Common myeloid progenitor, CD34-positive (primary cell): Measurements from ENCODE around the gene FOXRED2.
"Not testable (repeated sequence)": the region's sequence is repeated elsewhere in the genome, so short reads cannot be mapped to it uniquely, and the experiment has no call there.

ENCODE experiments used
- CTCF ChIA-PET: fragments of 350-600 bp; sonication (Branson Sonifier 250); formaldehyde crosslinking; loops from one replicate; lab custom pipeline; 2021; ENCODE audit warnings: antibody characterized with exemption; lab: Charles Lee
- POLR2A ChIA-PET: fragments of 350-600 bp; sonication (Branson Sonifier 250); formaldehyde crosslinking; loops from one replicate; lab custom pipeline; 2021; ENCODE audit warnings: antibody characterized with exemption; lab: Charles Lee
- DNase-seq, 3 donors: peaks; one replicate each; pipeline versions ENCODE4 v3.0.0 to v3.0.0-alpha.2; 2013
- H3K27ac ChIP-seq, 2 experiments: 1 replicate in 1 of 2; 2 replicates in 1 of 2; pipeline ENCODE4 v1.7.0; 2013; ENCODE audit warnings: inconsistent platforms in 2 of 2, low read length in 2 of 2, mild to moderate bottlenecking in 2 of 2, low read depth in 1 of 2, moderate library complexity in 1 of 2; ENCODE audit not compliant: severe bottlenecking in 2 of 2, insufficient read depth in 1 of 2, poor library complexity in 1 of 2
- H3K27me3 ChIP-seq, 5 experiments: replicated peaks in 2 of 5; 1 replicate in 3 of 5; 2 replicates in 2 of 5; pipeline versions ENCODE4 v1.6.1 to v1.7.0; 2013; ENCODE audit warnings: low read length in 4 of 5, mild to moderate bottlenecking in 2 of 5, moderate library complexity in 2 of 5, inconsistent platforms in 1 of 5; ENCODE audit not compliant: insufficient read depth in 5 of 5, control insufficient read depth in 4 of 5
- H3K36me3 ChIP-seq, 4 experiments: 1 replicate in 2 of 4; 2 replicates in 2 of 4; pipeline versions ENCODE4 v1.6.1 to v1.7.0; 2013; ENCODE audit warnings: low read length in 3 of 4, control low read depth in 1 of 4, mild to moderate bottlenecking in 1 of 4; ENCODE audit not compliant: control insufficient read depth in 4 of 4, insufficient read depth in 4 of 4
- H3K4me1 ChIP-seq, 4 experiments: 1 replicate in 3 of 4; 2 replicates in 1 of 4; pipeline versions ENCODE4 v1.6.1 to v1.7.1; 2013; ENCODE audit warnings: low read length in 3 of 4, mild to moderate bottlenecking in 3 of 4, control low read depth in 1 of 4, inconsistent platforms in 1 of 4, moderate library complexity in 1 of 4; ENCODE audit not compliant: control insufficient read depth in 4 of 4, insufficient read depth in 4 of 4; ENCODE audit errors: control extremely low read depth in 1 of 4
- H3K4me3 ChIP-seq, 7 experiments: 1 replicate in 4 of 7; 2 replicates in 3 of 7; pipeline versions ENCODE4 v1.5.1 to v1.7.0; 2013; ENCODE audit warnings: mild to moderate bottlenecking in 7 of 7, low read length in 6 of 7, moderate library complexity in 6 of 7, inconsistent platforms in 2 of 7, low read depth in 2 of 7, control low read depth in 1 of 7; ENCODE audit not compliant: insufficient read depth in 4 of 7, control insufficient read depth in 1 of 7; ENCODE audit errors: extremely low read depth in 1 of 7
- H3K9me3 ChIP-seq, 5 experiments: 1 replicate in 4 of 5; 2 replicates in 1 of 5; pipeline versions ENCODE4 v1.6.1 to v1.7.1; 2013; ENCODE audit warnings: low read length in 4 of 5, mild to moderate bottlenecking in 2 of 5, inconsistent platforms in 1 of 5, low read depth in 1 of 5, moderate library complexity in 1 of 5; ENCODE audit not compliant: control insufficient read depth in 4 of 5, insufficient read depth in 2 of 5; ENCODE audit errors: control extremely low read depth in 1 of 5
- WGBS: methylation state at CpG from one replicate; pipeline ENCODE4 v1.1.5; 2013; ENCODE audit not compliant: insufficient coverage; 5-methylcytosine and 5-hydroxymethylcytosine counted together

The FOXRED2 gene

GRCh38 chr22:36520423-36520822, 13.6 kb upstream of the FOXRED2 start:
- no CpG with 5 or more reads among the region's 3 CpGs for WGBS

GRCh38 chr22:36519906-36520305, 13.1 kb upstream of the FOXRED2 start:
- H3K9me3 ChIP-seq, POLR2A ChIA-PET, H3K27me3 ChIP-seq, H3K4me3 ChIP-seq, H3K4me1 ChIP-seq: not testable (repeated sequence)
- DNase-seq: peak in 2 of 3 donors; percentile 50 to 52
- CTCF ChIA-PET: interaction anchor here (0.6 to 3.5 kb wide), 2 partner anchors 9 to 485 kb away, joined by 3 to 11 read pairs; no protein-coding TSS in a partner anchor
- peaks cover 41 to 93% (median 77%) of the 10 kb centered on the region in 4 experiments for H3K36me3 ChIP-seq
- H3K27ac ChIP-seq: peak overlapping the region in 1 of 2 experiments; percentile 49
- WGBS: no CpG with 5 or more reads among the region's 2 CpGs

More at GRCh38 chr22:36520423-36520822, 13.6 kb upstream of the FOXRED2 start:
- ChIA-PET POLR2A (no interaction called here), CTCF (interaction anchor here (0.6 to 3.5 kb wide), 3 partner anchors 8 to 485 kb away, joined by 3 to 11 read pairs (median 3); no protein-coding TSS in a partner anchor)
- H3K36me3 ChIP-seq: peaks cover 41 to 95% (median 80%) of the 10 kb centered on the region in 4 experiments
- no peak overlapping the region for H3K27ac ChIP-seq
- no peak for DNase-seq
- H3K4me3 ChIP-seq: no peak overlapping the region
- H3K4me1 ChIP-seq: peaks cover 0 to 8% (median 2%) of the 10 kb centered on the region in 4 experiments
- H3K9me3 ChIP-seq: no peaks in the 10 kb centered on the region
- no peaks in the 10 kb centered on the region for H3K27me3 ChIP-seq

GRCh38 chr22:36514766-36515165, 7.9 kb upstream of the FOXRED2 start:
- H3K27ac ChIP-seq: no peak overlapping the region
- ChIA-PET CTCF (no interaction called here), POLR2A (no interaction called here)
- no peaks in the 10 kb centered on the region for H3K27me3 ChIP-seq
- H3K4me3 ChIP-seq: no peak overlapping the region
- DNase-seq: no peak
- peaks cover 33 to 91% (median 75%) of the 10 kb centered on the region in 4 experiments for H3K36me3 ChIP-seq
- no peaks in the 10 kb centered on the region for H3K9me3 ChIP-seq
- H3K4me1 ChIP-seq: peaks cover 0 to 3% (median 1%) of the 10 kb centered on the region in 4 experiments
- WGBS: 100% methylated on average over 1 of the region's 1 CpG

- ChIA-PET CTCF (interaction anchor here (0.6 to 1.2 kb wide), 2 partner anchors 14 to 20 kb away, joined by 3 read pairs; no protein-coding TSS in a partner anchor), POLR2A (no interaction called here)
- 74% methylated on average over 3 of the region's 4 CpGs for WGBS
Observed at GRCh38 chr22:36512991-36513390, 6.2 kb upstream of the FOXRED2 start.

GRCh38 chr22:36512333-36512732, 5.5 kb upstream of the FOXRED2 start:
- 95% methylated on average over 5 of the region's 8 CpGs for WGBS
- Histone ChIP-seq H3K4me1 (peaks cover under 1 to 3% (median 2%) of the 10 kb centered on the region in 4 experiments), H3K9me3 (no peaks in the 10 kb centered on the region), H3K4me3 (no peak overlapping the region), H3K36me3 (peaks cover 25 to 68% (median 55%) of the 10 kb centered on the region in 4 experiments), H3K27ac (no peak overlapping the region), H3K27me3 (no peaks in the 10 kb centered on the region)
- DNase-seq: no peak
- ChIA-PET POLR2A (interaction anchor here (0.7 kb wide), 1 partner anchor 245 kb away, joined by 3 read pairs; no protein-coding TSS in a partner anchor), CTCF (interaction anchor here (0.6 to 1.2 kb wide), 3 partner anchors 9 to 20 kb away, joined by 3 read pairs; no protein-coding TSS in a partner anchor)

More at GRCh38 chr22:36512991-36513390, 6.2 kb upstream of the FOXRED2 start:
- Histone ChIP-seq H3K27ac (no peak overlapping the region), H3K27me3 (no peaks in the 10 kb centered on the region), H3K36me3 (peaks cover 26 to 74% (median 58%) of the 10 kb centered on the region in 4 experiments), H3K4me1 (no peaks in the 10 kb centered on the region), H3K9me3 (no peaks in the 10 kb centered on the region), H3K4me3 (no peak overlapping the region)
- DNase-seq: no peak

- Histone ChIP-seq H3K4me3 (no peak overlapping the region), H3K36me3 (peaks cover 19 to 57% (median 46%) of the 10 kb centered on the region in 4 experiments), H3K27ac (no peak overlapping the region), H3K4me1 (peaks cover 3 to 14% (median 12%) of the 10 kb centered on the region in 4 experiments), H3K27me3 (no peaks in the 10 kb centered on the region), H3K9me3 (no peaks in the 10 kb centered on the region)
- CTCF ChIA-PET: interaction anchor here (0.9 to 2.1 kb wide), 12 partner anchors 10 to 342 kb away, joined by 3 to 11 read pairs (median 4); no protein-coding TSS in a partner anchor
- WGBS: 79% methylated on average over 14 of the region's 17 CpGs
- peak; percentile 54 to 73 (median 64) for DNase-seq
- POLR2A ChIA-PET: interaction anchor here (0.9 to 2.1 kb wide), 3 partner anchors 10 to 18 kb away, joined by 3 to 10 read pairs (median 6); partner anchors contain the start of gene EIF3D
Observed at GRCh38 chr22:36510966-36511881, 4.4 kb upstream of the FOXRED2 start.
